ENCODE measurements around the gene RMI2. TPM values are rescaled to one million over a fixed set of nuclear protein-coding genes. Genes with fewer than 3 reads are reported as not detected.

Gene RMI2
- total RNA-seq, 1 experiment from 2014 or later, result 57.7 TPM

DNA sequence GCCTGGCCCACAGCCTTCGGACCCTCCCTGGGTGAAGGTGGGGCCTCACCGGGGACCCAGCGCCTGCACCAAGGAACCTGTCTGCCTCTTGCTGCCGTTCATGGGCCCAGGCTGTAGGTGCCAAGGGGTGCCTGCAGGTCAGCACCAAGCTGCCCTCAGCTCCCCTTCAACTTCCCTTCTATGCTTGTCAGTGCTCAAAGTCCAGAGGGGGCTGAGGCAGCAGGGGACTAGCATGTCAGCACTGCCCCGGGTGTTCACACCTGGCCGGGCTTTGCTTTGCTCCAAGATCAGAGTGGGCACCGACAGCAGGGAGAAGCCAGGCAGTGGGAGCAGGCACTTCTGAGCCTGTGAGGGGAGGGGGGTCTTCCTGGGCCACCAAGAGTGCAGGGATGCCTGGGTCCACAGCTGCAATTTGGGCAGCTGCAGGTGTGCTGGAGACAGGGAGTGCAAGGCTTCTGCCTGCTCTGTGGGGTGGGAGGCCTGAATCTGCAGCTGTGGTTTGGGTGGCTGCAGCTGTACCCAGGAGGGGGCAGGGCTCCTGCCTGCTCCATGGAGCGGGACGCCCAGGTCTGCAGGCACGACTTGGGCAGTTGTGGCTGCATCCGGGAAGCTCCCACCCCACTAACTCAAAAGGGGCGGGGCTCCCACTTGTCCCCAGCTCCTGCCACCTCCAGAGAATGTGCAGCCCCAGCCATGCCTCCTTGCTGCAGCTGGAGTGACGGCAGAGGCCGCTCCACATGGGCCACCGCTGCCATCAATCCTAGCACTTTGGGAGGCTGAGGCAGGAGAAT is 36.6 kb upstream of the RMI2 start:
- DNase-seq (ENCODE audit: low read depth), result peak; percentile 71
- in situ Hi-C loops (cut with HindIII; ENCODE audit: low pct_unique_long_range_greater_than_20kb, low sequenced_read_pairs), result no loop called here

DNA sequence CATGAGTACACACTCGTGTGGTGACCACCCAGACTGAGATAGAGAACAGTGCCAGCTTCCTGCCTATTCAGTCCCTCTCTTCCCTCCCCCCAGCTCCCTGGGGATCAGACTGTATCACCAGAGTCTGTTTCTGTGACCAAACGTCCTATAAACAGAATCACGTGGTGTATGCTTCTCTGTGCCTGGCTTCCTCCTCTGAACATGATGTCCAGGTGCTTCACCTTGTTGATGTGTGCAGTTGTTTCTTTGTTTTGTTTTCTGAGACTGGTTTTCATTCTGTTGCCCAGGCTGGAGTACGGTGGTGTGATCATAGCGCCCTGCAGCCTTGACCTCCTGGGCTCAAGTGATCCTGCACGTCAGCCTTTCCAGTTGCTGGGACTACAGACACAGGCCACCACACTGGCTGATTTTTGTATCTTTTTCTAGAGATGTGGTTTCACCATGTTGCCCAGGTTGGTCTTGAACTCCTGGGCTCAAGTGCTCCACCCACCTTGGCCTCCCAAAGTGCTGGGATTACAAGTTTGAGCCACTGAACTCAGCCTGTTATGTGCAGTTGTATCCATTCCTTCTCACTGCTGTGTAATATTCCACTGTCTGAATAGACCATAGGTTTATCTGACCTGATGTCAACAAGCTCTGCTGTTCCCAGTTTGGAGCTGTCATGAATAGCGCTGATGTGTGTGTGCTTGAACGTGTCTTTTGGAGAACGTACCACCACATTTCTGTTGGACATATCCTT is 35.2 kb upstream of the RMI2 start:
- peak; percentile 43 for DNase-seq (ENCODE audit: low read depth)
- in situ Hi-C loops (cut with HindIII; ENCODE audit: low pct_unique_long_range_greater_than_20kb, low sequenced_read_pairs), result no loop called here

DNA sequence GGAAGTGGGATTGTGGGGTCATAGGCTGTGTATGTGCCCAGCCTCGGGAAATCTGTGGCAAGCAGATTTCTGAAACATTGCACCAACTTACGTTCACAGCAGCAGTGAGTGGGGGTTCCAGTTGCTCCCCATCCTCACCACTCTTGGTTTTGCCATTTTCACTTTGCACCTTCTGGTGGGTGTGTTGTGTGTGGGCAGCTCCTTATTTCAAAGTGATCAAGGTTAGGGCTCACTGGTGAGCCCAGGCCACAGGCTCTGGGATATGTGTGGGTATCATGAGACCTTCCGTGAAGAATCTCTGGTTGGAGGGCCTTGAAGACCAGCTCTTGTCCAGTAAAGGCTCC is 34.7 kb upstream of the RMI2 start:
- DNase-seq (ENCODE audit: low read depth), result no peak
- in situ Hi-C loops (cut with HindIII; ENCODE audit: low pct_unique_long_range_greater_than_20kb, low sequenced_read_pairs), result no loop called here

DNA sequence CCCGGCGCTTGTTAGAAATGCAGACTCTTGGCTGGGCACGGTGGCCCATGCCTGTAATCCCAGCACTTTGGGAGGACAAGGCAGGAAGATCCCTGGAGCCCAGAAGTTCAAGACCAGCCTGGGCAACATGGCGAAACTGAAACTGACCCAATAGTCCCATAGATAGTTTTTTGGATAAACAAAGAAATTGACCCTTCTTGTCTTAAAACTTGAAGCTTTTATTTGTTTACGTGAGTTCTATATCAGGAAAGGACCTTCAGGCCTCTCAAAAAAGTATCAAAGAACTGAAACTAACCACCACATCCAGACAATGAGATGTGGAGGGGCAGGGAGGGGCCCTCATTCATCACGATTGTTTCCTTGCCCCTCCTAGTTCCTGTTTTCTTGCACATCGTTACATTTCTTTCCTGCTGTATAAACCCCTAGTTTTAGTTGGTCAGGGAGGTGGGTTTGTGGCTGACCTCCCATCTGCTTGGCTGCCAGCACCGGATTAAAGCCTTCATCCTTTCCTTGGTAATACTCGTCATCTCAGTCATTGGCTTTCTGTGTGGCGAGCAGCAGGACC is 34.2 kb upstream of the RMI2 start:
- DNase-seq (ENCODE audit: low read depth), result no peak

DNA sequence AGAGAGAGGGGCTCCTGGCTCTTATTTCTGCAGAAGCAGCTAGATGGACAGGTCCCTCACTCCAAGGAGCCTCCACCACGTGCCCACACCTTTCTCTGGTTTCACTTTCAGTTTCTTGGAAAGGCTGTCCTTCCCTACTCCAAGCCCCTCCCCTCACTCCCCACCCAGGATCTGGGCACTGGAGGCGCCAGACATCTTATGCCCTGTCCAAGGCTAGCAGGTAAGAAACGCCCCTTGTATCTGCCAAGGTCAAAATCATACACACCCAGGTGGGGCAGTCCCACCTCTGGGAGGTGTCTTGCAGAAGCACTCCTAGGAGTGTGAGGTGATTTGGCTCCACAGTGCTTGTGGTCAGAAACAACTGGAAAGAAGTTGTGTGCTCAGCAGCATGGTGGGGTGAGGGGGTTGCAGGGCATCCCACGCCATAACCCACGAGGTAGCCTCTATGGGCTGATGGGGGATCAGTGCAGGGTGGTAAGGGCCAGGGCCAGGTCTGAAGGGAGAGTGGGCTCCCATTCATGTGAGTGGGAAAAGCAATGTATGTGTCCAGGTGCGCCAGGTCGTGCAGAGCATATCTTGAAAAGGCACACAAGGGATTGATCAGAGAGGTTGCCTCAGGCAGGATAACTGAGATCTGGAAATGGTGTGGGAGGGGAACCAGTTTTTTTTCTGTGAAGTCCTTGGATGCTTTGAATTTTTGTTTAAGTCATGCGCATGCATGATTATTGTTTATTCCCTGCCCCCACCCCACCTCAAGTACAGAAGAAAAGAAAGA is 32.4 kb upstream of the RMI2 start:
- peak; percentile 92 for DNase-seq (ENCODE audit: low read depth)
- in situ Hi-C loops (cut with HindIII; ENCODE audit: low pct_unique_long_range_greater_than_20kb, low sequenced_read_pairs), result no loop called here

More for the DNA sequence above, 34.2 kb upstream of the RMI2 start:
- in situ Hi-C loops (cut with HindIII; ENCODE audit: low pct_unique_long_range_greater_than_20kb, low sequenced_read_pairs), result no loop called here

DNA sequence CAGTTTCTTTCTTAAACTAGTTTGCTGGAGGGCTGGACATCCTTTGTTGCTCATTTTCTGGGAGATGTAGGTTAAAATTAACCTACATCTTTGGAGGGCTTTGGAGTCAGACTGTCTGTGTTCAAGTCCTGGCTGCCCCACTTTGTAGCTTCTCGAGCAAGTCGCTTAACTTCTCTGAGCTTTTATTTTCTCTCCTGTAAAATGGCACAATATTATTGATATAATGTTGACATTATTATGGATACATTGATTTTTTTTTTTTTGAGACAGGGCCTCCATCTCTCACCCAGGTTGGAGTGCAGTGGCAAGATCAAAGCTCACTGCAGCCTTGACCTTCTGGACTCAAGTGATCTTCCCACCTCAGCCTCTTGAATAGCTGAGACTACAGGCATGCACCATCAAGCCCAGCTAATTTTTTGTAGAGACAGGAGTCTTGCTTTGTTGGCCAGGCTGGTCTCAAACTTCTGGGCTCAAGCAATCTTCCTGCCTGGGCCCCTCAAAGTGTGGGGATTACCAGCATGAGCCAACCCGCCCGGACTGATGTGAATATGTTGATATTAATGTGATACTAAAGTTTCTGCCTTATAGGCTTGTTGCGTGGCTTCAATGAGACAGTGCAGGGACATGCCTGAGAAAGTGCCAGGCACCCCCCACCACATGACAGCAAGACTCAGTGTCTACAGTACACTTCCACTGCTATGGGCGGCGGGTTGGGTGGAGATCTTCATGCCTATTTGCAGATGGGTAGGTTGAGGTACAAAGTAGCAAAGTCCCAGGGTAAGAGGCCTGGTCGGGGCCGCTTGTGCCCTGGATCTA is 31.6 kb upstream of the RMI2 start:
- DNase-seq (ENCODE audit: low read depth), result no peak
- in situ Hi-C loops (cut with HindIII; ENCODE audit: low pct_unique_long_range_greater_than_20kb, low sequenced_read_pairs), result no loop called here

DNA sequence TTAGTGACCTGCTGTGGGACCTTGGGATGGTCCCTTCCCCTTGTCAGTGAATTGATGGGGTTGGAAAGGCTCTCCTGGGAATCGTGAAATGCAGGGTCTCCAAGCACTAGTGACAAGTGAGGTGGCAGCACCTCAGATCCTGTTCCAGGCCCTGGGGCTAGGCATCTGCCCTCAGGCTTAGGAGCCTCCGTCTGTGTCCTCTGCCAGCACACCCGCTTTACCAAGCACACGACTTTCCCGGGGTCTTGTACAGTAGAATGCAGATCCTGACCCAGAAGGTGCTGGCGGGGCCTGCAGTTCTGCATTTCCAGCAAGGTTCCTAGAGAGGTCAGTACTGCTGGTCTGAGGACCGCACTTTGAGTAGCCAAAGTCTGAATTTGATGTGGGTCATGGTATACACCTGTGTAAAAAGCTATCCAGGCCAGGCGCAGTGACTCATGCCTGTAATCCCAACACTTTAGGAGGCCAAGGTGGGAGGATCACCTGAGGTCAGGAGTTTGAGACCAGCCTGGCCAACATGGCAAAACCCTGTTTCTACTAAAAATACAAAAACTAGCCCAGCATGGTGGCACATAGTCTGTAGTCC is 30.9 kb upstream of the RMI2 start:
- no peak for DNase-seq (ENCODE audit: low read depth)
- in situ Hi-C loops (cut with HindIII; ENCODE audit: low pct_unique_long_range_greater_than_20kb, low sequenced_read_pairs), result no loop called here

DNA sequence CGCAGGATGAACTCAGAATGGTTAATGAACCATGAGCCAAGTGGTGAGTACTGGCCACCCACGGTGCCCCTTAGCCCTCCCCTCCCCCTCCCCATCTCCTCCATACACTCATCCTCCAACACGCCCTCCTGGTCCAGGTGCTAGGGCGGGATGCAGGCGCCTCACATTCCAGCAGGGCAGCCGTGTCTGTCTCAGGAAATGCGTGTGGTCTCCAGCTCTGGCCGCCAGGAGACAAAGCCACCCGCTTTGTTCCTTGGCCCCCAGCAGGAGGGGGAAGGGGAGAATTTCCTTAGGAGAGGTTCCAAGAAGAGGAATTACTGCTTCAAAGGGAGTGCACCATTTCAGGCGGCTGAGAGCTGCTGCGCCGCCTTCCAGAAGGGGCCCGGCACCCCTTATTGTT is 29.7 kb upstream of the RMI2 start:
- peak; percentile 98 for DNase-seq (ENCODE audit: low read depth)
- in situ Hi-C loops (cut with HindIII; ENCODE audit: low pct_unique_long_range_greater_than_20kb, low sequenced_read_pairs), result no loop called here

DNA sequence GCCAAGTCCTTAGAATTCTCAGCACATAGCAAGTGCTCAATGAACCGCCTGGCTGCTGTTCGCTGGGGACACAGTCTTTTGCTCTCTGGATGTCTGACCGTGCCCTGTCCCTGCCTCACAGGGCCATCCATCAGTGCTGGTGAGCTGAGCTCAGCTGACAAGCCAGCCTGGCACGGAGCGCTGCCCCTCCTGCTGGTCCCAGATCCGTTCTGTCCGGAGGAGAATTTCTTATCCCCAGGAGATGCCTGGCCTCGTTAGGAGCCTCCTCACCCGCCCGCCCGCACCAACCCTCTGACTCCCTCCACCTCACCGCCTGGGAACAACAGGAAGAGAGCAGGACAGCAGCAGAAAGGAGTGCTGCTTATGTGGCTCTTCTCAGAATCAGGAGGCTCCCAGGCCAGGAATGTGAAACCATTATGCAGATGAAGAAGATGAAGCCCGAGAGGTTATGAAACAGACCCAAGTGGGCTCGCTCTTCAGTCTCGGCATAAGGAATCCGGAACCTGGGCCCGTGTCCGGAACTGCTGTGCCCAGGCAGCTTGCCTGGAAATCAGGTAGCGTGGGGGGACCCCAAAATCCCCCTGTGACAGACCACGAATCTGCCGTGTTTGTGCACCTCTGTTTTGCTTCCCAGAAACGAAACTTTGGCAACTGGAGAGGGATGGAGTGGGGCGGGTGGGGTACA is 28.8 kb upstream of the RMI2 start:
- in situ Hi-C loops (cut with HindIII; ENCODE audit: low pct_unique_long_range_greater_than_20kb, low sequenced_read_pairs), result no loop called here
- peak; percentile 85 for DNase-seq (ENCODE audit: low read depth)

DNA sequence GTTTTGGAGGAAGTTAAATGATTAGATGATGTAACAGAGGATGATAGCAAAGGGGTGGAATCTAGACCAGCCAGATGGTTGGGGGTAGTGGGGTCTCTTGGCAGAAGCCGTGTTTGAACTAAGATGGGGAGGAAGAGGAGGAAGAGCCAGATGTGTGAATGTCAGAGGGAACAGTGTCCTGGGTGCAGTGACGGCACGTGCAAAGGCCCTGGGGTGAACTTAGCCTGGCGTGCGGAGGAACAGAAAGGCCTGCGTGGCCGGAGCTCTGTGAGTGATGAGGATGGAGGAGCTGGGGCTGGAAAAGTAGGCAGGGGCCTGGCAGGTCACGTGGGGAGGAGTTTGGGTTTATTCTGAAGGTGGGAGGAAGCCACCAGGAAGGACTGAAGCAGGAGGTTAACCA is 26.4 kb upstream of the RMI2 start:
- in situ Hi-C loops (cut with HindIII; ENCODE audit: low pct_unique_long_range_greater_than_20kb, low sequenced_read_pairs), result no loop called here

DNA sequence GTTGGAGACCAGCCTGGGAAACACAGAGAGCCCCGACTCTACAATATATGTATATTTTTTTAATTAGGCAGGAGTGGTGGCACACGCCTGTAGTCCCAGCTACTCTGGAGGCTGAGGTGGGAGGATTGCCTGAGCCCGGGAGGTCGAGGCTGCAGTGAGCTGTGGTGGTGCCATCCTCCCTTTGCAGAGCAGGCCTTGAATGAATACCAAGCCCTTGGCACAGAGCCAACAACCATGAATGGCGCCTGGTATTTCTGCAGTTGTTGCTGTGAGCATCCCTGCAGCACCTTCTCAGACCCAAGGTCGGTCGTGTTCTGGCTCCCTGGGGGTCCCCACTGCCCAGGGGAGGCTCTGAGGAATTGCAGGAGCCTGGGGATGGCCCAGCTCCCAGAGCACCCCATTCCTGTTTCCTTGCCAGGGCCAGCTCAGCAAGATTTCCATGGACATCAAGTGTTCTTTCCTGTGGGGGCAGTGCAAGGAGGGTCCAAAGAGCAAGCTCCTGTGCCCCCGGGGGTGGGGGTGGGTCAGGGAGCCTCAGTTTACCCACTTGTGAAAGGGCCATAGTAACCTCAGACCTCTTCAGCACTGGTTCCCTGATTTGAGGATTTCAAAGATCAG is 25.6 kb upstream of the RMI2 start:
- no peak for DNase-seq (ENCODE audit: low read depth)
- in situ Hi-C loops (cut with HindIII; ENCODE audit: low pct_unique_long_range_greater_than_20kb, low sequenced_read_pairs), result no loop called here

More for the DNA sequence above, 26.4 kb upstream of the RMI2 start:
- DNase-seq (ENCODE audit: low read depth), result no peak

DNA sequence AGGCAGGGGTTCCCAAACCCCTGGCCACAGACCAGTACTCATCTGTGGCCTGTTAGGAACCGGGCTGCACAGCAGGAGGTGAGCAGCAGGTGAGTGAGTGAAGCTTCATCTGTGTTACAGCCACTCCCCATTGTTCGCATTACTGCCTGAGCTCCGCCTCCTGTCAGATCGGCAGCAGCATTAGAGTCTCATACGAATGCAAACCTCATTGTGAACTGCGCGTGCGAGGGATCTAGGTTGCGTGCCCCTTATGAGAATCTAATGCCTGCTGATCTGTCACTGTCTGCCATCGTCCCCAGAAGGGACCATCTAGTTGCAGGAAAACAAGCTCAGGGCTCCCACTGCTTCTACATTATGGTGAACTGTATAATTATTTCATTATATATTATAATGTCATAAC is 25.1 kb upstream of the RMI2 start:
- in situ Hi-C loops (cut with HindIII; ENCODE audit: low pct_unique_long_range_greater_than_20kb, low sequenced_read_pairs), result no loop called here
- peak; percentile 36 for DNase-seq (ENCODE audit: low read depth)

DNA sequence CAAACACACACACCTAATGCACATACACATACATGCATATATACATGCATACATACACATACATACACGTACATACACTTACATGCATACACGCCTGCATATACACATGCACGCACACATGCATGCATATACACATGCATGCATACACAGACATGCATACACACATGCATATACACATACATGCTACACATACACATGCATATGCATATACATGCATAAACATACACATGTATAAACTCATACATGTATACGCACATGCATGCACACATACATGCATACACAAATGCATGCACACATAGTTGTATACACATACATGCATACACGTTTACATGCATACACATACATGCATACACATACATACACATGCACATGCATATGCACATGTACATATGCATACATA is 23.6 kb upstream of the RMI2 start:
- in situ Hi-C loops (cut with HindIII; ENCODE audit: low pct_unique_long_range_greater_than_20kb, low sequenced_read_pairs), result no loop called here
- no peak for DNase-seq (ENCODE audit: low read depth)

DNA sequence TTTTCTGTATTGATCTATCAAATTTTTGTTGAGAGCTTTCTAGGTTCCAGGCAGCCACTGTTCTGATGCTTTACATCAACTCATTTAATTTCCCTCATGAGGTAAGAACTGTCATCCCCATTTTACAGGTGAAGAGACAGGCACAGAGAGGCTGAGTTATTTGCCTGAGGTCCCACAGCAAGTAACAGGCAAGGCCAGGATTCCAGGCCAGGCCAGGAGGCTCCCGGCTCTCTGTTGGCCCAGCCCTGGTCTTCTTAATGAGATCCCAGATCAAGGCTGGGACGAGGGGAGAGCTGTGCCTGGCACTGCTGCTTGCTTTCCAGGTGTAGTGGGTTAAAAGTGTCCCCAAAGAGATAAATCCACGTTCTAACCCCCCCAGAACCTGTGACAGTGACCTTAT is 22.4 kb upstream of the RMI2 start:
- no peak for DNase-seq (ENCODE audit: low read depth)
- in situ Hi-C loops (cut with HindIII; ENCODE audit: low pct_unique_long_range_greater_than_20kb, low sequenced_read_pairs), result no loop called here

DNA sequence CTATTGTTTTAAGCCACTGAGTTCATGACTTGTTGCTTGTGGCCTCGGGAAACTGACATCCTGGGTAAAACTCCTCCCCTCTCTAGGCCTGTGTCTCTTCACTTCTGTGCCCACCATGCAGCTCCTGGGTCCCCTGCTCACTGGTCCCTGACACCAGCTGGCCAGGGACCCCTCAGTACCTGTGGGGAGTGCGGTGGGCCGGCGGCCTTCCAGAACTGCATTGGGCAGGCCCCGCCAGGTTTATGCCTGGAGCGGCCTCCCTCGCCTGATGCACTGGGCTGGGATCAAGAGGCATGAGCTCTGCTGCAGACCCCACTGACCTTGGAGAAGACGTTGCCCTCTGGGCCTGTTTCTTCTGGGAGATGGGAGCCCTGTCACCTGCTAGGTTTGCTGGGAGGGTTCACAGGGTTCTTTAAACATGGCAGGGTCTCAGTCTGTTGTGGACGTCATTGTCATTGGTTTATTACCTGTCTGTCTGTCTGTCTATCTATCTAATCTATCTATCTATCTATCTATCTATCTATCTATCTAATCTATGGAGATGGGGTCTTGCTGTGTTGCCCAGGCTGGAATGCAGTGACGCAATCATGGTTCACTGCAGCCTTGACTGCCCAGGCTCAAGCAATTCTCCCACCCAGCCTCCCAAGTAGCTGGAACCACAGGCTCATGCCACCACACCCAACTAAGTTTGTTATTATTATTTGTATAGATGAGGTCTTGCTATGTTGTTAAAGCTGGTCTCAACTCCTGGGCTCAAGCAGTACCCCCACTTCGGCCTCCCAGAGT is 21.5 kb upstream of the RMI2 start:
- DNase-seq (ENCODE audit: low read depth), result no peak
- in situ Hi-C loops (cut with HindIII; ENCODE audit: low pct_unique_long_range_greater_than_20kb, low sequenced_read_pairs), result no loop called here

DNA sequence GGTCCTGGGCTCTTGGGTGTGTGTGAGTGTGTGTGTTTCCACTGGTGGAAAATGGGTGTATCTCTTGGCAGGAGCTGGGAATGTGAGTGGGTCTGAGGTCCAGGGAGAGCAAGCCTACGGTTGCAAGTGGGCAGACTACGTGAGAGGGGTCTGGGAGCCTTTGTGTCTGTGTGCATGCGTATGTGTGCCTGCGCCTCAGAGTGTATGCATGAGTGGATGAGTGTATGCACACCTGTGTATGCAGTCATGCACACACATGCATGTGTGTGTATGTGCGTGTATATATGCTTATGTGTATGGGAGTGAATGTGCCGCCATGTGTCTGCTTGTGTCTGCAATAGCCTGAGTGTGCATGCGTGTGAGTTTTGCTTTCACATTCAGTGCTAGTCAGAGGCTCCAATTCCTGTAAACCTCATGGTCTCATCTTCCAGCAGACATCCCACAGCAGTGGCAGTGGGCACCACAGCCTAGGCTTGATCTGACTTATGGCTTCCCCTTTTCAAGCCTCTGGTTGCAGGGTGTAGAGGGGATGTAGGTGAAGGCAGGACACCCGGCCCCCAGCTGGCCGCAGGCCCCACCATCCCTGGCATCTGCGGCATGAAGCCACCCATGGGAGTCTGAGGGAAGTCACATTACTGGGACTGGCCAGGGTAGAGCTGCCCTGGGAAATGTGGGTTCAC is 19.7 kb upstream of the RMI2 start:
- no peak for DNase-seq (ENCODE audit: low read depth)
- in situ Hi-C loops (cut with HindIII; ENCODE audit: low pct_unique_long_range_greater_than_20kb, low sequenced_read_pairs), result no loop called here
